Glomerular visceral epithelial cell (primary cell): Measurements from ENCODE around the gene METTL16.
"Not testable (repeated sequence)": the region's sequence is repeated elsewhere in the genome, so short reads cannot be mapped to it uniquely, and the experiment has no call there.

ENCODE experiments used
- DNase-seq: peaks from one replicate; pipeline ENCODE4 v3.0.0-alpha.2; 2016; ENCODE audit errors: extremely low spot score

METTL16 gene, protein sequence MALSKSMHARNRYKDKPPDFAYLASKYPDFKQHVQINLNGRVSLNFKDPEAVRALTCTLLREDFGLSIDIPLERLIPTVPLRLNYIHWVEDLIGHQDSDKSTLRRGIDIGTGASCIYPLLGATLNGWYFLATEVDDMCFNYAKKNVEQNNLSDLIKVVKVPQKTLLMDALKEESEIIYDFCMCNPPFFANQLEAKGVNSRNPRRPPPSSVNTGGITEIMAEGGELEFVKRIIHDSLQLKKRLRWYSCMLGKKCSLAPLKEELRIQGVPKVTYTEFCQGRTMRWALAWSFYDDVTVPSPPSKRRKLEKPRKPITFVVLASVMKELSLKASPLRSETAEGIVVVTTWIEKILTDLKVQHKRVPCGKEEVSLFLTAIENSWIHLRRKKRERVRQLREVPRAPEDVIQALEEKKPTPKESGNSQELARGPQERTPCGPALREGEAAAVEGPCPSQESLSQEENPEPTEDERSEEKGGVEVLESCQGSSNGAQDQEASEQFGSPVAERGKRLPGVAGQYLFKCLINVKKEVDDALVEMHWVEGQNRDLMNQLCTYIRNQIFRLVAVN

DNA sequence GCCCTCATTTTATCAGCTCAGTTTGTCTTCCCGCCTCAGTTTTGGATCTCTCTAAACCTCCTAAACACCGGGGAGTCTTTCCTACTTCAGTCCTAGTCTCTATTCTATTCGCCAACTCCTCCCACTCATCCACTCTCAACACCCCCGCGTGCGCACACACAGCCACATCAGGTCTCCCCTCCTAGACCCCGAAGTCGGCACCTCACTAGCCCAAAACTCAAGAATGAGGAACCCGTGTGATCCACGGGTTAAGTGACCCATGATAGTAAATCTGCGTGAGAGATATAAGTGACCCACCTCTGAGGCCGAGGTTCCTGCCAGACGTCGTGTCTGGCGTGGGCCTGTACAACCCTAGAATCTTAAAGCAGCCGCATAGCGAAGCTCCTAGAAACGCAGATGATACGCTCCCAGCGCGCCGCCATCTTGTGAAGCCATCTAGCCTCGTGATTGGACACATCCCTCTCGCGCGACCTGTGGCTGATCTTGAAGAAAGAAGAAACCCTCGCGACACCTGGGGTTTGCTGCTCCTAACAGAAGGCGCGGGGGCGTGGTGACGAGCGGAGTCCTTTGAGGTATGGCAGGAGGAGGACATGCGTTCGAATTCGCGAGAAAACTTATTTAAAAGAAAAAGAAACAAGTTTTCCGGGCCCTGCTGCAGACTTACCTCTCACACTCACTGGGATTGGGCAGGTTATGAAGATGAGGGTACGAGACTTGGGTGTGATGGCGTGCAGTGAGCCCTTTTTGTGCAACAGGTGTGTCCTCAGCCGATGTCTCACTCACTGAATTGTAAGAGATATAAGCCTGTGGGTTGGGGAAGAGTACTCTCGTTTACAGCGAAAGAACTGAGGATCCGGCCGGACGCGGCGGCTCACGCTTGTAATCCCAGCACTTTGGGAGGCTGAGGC is at the start of gene METTL16:
TSS of gene METTL16 (minus strand) at position 427 of the 908 bp plus-strand sequence. CDS start 9,557 bp downstream, outside the sequence.
- peak; percentile 98 for DNase-seq

DNA sequence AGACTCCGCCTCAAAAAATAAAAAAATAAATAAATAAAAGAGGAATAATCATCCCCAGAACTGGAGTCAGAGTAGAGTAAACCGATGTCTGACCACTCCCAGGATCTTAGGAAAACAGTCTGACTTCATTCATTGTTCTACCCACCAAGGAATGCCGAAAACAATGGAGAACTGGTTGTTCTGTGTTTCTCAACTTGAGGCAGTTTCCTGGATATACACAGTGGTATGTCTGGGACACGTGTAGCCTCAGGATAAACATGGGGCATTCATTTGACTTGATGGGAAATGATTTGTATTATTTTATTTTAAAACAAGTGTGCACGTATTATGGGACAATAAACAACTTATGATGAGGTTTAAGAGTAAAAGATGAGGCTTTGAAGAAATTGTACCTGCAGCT is 49.0 kb upstream of the METTL16 start:
- DNase-seq: no peak

DNA sequence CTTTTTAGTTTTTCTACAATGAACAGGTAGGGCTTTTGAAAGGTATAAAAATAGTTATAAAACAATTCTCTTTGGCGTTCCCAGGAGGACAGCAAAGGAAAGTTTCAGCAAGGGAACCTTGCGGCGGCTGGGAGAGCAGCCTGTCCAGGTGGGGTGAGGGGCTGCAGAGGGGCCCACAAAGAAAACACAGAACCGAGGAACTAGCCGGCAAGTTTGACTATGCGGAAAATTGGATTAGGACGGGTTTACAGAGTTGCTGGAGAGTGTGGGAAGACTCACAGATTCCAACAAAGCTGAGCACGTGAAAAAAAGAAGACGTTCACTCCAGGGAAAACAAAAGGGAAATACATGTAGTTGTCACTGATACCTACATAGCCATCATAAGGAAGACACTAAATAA is 40.2 kb upstream of the METTL16 start:
- no peak for DNase-seq

DNA sequence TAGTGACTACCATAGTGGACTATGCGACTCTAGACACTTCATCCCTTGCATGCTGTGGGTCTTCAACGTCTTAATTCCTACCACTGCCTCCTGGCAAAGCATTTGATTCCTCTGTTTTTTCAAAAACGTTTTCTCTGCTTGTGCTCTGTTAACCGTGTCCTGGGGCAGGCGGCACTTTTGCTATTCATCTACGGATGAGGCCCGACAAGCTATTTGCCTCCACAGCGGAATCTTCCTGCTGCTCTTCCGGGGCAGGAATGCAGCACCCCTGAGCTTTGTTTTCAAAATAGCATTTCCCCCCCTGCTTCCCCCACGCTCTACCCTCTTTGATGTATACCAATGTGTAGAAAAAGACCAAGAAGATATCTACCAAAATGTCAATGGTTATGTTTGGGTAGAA is 39.8 kb upstream of the METTL16 start:
- no peak for DNase-seq

DNA sequence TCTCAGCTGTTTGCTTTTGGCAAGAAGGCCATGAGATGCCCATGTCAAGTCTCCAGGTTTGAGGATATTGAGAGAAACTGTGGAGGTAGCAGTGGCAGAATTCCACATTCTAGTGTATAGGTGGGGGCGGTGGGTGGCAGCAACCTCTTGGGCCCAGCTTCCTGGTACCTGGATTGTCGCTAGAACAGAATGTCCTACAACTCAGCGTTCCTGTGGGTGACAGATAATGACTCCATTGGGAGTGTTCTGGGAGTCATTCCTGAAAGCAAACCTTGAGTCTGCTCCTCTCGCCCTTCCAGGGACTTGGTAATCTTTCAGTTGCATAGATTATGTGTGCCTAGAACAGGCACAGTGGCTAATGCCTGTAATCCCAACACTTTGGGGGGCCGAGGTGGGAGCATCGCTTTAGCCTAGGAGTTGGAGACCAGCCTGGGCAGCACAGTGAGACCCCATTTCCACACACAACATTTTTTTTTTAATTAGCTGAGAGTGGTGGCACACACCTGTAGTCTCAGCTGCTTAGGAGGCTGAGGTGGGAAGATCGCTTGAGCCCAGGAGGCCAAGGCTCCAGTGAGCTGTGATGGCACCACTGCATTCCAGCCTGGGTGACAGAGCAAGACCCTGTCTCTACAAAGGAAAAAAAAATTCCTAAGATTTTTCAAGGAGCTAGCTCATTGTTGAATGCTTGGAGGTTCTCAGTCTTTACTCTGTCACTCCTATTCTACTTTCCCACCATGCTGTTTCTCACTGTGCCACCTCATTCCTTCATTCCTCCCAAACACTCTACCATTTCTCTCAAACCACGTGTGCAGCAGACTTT is 37.9 kb upstream of the METTL16 start:
- DNase-seq: no peak

DNA sequence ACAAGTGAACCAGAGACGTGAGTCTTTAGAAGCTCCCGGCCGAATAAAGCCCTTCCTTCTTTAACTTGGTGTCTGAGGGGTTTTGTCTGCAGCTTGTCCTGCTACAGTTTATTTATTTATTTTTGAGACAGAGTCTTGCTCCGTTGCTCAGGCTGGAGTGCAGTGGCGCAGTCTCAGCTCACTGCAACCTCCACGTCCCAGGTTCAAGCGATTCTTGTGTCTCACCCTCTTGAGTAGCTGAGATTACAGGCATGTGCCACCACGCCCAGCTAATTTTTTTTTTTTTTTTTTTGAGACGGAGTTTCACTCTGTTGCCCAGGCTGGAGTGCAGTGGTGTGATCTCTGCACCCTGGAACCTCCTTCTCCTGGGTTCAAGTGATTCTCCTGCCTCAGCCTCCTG is 36.3 kb upstream of the METTL16 start:
- DNase-seq: not testable (repeated sequence)

DNA sequence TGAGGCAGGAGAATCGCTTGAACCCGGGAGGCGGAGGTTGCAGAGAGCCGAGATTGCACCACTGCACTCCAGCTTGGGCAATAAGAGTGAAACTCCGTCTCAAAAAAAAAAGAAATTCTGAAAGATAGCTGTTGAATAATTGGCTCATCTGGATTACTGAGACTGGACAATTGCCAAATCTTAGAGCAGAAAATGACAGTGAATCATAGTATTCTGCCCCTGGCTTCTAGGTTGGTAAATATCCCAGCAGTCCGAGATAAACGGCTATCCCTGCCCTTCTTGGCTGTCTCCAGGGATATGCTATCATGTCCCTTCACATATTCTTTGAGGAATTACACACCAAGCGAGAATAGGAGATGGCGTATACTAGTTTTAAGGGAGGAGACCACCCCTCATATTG is 35.5 kb upstream of the METTL16 start:
- DNase-seq: peak; percentile 23

DNA sequence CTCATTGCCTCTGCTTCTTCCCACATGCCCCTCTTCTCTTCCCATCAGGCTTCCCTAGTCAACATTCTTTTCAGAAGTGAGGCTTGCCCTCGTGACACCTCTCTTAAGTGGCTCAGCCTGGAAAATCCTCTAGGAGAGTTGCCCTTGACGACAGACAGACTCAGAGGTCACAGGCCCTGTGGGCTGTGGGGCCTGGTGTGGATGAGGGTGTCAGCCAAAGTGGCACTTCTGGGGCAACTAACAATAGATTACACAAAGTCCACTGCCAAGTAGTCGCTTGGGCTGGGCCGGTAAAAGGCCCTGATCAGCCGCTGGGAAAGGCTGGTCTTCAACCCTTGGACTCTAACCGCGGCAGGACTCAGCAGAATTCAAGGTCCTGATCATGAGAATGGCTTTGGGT is 33.7 kb upstream of the METTL16 start:
- no peak for DNase-seq

DNA sequence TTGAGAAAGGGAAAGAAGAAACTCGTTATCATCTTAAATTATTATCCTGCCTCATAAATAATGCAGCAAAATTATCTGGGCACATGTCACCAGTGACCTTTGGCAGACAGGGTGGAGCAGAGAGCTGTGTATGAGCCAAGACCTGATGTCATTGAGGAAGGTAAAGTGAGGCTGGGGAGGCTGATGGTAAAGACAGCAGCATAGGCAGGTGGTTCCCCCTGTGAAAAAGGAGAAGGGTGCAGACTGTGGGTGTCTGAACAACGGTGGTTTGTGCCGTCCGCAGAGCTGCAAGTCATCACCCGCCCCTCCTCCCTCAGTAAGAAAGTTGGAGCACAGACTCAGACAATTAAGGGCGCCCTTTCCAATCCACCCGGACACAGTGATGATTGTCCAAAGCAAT is 30.8 kb upstream of the METTL16 start:
- DNase-seq: no peak

DNA sequence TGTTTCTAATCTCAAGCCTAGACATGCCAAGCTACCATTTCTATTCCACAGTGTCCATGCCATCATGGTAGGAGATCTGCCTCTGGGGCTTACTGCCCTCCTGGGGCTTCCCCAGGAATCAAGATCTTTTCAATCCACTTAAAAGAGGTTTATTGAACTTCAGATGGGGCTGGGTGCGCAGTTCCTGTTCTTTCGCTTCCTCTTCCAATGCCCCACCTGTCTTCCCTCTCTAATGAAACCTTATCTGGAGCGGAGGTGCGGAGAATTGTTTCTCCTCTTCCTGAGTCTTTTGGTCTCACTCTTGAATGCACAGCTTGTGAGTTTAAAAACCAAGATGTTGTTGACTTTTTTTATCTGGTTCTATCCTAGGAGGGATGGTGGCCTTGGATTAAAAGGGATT is 30.4 kb upstream of the METTL16 start:
- no peak for DNase-seq

DNA sequence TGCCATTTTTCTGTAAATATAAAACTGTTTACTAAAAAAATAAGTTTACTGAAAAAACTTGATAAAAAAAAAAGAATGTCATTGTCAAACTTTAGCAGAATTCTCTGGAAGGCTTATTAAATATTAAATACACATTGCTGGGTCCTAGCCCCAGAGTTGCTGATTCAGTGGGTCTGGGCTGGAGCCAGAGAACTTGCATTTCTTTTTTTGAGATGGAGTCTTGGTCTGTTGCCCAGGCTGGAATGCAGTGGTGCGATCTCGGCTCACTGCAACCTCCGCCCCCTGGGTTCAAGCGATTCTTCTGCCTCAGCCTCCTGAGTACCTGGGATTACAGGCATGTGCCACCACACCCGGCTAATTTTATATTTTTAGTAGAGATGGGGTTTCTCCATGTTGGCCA is 25.9 kb upstream of the METTL16 start:
- not testable (repeated sequence) for DNase-seq

DNA sequence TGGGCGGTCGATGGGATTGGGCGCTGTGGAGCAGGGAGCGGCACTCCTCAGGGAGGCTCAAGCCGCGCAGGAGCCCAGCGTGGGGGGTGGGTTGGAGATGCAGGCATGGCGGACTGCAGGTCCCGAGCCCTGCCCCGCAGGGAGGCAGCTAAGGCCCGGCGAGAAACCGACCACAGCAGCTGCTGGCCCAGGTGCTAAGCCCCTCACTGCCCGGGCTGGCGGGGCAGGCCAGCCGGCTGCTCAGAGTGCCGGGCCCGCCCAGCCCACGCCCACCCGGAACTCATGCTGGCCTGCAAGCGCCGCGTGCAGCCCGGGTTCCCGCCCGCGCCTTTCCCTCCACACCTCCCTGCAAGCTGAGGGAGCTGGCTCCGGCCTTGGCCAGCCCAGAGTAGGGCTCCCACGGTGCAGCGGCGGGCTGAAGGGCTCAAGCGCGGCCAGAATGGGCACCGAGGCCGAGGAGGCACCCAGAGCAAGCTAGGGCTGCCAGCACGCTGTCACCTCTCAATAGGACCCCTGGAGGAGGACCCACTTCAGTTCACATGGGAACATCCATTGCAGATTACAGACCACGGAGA is 20.5 kb upstream of the METTL16 start:
- no peak for DNase-seq

DNA sequence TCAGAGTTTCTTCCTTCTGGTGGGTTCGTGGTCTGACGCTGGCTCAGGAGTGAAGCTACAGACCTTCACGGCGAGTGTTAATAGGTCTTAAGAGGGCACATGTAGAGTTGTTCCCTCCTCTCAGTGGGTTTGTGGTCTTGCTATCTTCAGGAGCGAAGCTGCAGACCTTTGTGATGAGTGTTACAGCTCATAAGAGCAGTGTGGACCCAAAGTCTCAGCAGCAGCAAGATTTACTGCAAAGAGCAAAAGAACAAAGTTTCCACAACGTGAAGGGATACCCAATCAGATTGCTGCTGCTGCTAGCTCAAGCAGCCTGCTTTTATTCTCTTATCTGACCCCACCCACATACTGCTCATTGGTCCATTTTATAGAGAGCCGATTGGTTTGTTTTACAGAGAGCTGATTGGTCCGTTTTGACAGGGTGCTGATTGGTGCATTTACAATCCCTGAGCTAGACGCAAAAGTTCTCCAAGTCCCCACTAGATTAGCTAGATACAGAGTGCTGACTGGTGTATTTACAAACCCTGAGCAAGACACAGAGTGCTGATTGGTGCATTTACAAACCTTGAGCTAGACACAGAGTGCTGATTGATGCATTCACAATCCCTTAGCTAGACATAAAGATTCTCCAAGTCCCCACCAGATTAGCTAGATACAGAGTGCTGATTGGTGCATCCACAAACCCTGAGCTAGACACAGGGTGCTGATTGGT is 19.7 kb upstream of the METTL16 start:
- DNase-seq: not testable (repeated sequence)

DNA sequence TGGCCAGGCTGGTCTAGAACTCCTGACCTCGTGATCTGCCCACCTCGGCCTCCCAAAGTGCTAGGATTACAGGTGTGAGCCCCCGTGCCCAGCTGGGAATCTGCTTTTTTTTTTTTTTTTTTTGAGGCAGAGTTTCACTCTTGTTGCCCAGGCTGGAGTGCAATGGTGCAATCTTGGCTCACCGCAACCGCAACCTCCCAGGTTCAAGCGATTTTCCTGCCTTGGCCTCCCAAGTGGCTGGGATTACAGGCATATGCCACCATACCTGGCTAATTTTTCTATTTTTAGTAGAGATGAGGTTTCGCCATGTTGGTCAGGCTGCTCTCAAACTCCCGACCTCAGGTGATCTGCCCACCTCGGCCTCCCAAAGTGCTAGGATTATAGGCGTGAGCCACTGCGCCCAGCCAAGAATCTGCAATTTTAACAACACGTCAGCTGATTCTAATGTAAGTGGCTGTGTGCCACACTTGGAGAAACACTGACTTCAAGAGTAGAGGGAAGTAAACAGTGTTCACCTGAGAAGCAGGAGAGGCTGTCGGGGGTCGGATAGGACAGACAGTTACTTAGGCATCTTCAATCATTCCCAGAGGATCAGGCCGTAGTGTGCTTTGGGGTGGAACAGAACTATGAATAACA is 10.2 kb upstream of the METTL16 start:
- DNase-seq: not testable (repeated sequence)

DNA sequence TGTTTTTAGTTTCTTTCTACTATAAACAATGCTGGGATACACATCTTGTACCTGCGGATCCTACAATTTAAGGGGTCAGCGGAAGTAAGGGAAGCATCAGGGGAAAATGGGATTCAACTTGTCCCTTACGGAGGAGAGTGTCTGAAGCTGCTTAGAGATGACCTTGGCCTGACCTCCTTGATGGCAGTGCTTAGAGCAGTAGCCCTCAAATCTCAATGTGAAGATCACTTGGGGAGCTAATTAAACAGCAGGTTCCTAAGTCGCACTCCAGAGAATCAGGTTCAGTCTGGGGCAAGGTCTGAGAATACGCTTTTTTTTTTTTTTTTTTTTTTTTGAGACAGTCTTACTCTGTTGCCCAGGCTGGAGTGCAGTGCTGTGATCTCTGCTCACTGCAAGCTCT is 9.6 kb upstream of the METTL16 start:
- DNase-seq: no peak

DNA sequence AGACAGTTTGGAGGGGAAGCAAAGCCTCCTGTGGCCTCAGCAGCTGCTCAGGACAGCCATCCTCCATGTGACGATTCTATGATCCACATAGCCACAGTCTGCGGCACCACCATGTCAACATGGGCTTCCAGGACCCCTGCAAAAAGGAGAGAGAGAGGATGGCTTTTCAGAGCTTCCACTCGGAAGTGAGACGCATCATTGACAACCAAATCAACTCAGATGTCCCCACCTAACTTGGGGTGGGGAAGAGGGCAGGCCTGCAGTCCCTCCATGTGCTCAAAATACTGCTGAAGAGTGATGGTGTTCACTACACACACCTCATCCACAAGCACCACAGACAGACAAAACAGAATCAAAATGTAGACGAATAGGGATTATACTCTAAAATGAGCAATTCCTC is 5.9 kb upstream of the METTL16 start:
- no peak for DNase-seq

DNA sequence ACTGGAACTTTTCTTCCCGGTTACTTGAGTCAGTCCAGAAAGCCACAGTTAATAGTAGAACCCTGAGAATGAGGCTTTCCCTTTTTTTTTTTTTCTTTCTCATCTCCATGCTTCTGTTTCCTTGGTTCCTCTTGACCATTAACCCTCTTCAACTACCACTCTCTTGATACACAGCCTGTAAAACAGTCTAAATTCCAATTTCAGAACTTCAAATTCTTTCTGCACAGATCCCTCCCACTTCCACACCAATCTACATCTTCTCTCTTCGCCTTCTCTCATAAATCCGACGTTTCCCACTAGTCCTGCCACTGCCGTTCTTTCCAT is 588 bp downstream of the METTL16 start:
- no peak for DNase-seq

DNA sequence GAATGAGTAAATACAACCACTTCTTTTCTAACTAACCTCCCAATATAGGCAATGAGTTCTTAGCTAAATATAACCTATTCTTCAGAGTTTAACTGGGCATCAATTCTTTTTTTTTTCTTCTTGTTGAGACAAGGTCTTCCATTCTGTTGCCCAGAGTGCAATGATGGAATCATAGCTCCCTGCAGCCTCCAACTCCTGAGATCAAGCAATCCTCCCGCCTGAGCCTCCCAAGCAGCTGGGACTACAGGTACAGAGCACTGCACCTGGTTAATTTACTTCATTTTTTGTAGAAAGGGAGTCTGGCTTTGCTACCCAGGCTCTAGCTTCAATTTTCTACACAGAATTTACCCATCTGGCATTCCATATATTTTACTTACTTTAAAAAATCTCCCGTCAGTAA is 1.1 kb downstream of the METTL16 start:
- no peak for DNase-seq

DNA sequence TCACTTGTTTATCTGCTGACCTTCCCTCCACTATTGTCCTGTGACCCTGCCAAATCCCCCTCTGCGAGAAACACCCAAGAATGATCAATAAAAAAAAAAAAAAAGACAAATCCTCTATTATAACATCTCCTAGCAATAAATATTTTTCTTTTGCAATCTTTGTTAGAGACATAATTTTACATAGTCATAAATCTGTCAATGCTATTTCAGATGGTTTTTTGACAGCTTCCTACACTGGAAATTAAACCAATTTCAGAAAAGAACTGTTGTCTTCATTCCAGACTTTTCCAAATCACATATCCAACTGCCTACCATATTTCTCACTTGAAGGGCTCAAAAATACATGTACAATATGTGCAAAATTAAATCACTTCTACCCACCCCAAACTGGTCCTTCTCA is 3.7 kb downstream of the METTL16 start:
- DNase-seq: no peak

DNA sequence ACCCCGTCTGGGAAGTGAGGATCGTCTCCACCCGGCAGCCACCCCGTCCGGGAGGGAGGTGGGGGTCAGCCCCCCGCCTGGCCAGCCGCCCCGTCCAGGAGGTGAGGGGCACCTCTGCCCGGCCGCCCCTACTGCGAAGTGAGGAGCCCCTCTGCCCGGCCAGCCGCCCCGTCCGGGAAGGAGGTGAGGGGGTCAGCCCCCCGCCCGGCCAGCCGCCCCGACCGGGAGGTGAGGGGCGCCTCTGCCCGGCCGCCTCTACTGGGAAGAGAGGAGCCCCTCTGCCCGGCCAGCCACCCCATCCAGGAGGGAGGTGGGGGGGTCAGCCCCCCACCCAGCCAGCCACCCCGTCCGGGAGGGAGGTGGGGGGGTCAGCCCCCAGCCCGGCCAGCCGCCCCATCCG is 4.7 kb downstream of the METTL16 start:
- DNase-seq: not testable (repeated sequence)
